ENCODE measurements around the gene CHRM1. TPM values are rescaled to one million over a fixed set of nuclear protein-coding genes. Genes with fewer than 3 reads are reported as not detected.

CHRM1 gene
- total RNA-seq, 1 donor from 2014 or later = 0.10 TPM

DNA sequence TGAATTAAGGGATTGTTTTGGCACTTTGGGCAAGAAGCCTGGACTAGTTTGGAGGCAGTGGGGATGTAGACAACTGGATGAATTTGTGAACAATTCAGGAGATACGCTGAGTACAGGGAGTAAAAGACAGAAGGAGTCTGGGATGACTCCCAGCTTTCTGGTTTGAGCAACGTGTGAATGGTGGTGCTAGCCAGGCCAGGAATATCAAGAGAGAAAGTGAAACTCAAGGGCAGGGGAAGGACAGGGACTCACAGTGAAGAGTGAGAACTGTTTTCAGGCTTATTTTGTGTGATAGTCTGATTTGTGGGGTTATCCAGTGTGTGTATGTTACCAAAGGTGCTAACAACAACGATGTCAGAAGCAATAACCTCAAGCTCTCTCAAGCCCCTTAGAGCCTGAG is 15.9 kb downstream of the CHRM1 start:
- no peak for DNase-seq

GRCh38 chr11:62902932-62903331 is 18.2 kb downstream of the CHRM1 start:
- DNase-seq = no peak

GRCh38 chr11:62898027-62898426 is 23.1 kb downstream of the CHRM1 start:
- DNase-seq = no peak

DNA sequence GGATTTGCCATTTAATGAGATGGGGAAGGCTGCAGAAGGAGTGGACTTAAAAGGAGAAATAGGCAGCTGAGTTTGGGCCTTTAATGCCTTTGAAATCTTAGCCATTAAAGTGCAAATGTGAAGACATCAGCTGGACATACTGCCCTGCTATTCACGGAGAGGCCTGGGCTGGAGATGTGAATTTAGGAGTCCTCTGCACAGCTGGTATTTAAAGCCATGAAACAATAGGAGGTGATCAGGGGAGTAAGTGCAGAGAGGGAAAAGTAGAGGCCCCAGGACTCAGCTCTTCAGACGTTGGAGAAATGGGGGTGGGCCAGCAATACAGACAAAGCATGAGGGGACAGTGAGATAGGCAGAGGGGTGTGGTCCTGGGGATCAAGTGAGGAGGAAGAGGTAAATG is 23.9 kb downstream of the CHRM1 start:
- no peak for DNase-seq

GRCh38 chr11:62896049-62896448 is 25.1 kb downstream of the CHRM1 start:
- DNase-seq = no peak

DNA sequence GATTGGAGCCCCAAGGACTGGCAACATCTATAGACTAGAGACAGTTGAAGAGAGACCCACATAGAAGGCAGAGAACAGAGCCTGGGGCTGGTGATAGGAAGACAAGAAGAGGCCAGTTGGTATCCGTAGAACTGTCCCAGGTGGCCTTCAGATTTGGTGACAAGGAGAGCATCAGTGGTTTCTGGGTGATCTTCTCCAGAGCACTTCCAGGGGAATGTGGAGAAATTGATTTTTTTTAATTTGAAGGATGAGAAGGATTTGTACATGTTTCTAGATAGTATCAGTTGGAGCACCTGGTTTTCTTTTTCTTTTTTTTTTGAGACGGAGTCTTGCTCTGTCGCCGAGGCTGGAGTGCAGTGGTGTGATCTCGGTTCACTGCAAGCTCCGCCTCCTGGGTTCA is 25.7 kb downstream of the CHRM1 start:
- DNase-seq = no peak

DNA sequence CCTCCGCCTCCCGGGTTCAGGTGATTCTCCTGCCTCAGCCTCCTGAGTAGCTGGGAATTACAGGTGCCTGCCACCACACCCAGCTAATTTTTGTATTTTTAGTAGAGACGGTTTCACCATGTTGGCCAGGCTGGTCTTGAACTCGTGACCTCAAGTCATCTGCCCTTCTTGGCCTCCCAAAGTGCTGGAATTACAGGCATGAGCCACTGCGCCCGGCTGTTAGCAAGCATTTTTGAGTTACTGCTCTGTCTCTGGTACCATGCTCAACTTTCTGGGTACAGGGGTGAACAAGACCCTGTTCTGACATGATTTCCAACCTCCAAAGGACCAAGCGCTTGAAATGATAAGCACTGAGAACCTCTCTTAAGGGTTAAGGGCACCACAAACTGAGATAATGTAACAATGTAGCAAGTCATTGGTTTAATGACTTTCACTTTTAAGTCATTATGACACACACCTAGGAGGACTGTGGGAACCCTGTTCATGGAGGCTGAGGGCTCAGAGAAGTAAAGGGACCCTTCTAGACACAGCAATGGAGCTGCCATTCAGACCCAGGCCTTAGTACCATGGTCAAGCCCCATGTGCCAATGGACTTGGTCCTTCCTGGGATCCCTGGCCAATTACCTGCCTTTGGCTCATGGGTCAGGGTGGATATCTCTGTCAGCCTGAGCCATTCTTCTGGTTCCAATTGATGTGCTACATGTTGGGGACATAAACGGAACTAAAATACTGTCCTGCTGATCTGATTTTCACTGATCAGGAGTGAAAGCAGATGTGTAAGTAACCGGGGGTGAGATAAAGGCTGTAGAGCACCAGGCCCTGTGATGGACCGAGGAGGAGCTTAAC is 28.9 kb downstream of the CHRM1 start:
- no peak for DNase-seq

GRCh38 chr11:62889484-62890437 is 31.4 kb downstream of the CHRM1 start:
- peak; percentile 25 for DNase-seq

DNA sequence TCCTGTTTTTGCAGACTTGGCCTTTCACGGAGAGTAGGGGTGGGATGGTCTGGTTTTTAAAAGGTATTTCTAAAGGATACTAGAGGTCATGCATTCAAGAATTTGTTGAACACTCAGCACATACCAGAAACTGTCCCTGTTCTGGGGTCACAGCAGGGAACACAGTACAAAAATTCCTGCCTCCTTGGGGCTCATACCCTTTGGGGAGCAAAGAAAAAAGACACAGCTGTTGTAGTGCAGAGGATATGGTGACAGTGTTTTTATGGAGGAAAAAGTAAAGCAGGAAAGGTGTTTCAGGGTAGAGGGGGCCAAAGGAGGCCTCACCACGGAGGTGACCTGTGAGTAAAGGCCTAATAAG is 32.1 kb downstream of the CHRM1 start:
- DNase-seq = no peak

DNA sequence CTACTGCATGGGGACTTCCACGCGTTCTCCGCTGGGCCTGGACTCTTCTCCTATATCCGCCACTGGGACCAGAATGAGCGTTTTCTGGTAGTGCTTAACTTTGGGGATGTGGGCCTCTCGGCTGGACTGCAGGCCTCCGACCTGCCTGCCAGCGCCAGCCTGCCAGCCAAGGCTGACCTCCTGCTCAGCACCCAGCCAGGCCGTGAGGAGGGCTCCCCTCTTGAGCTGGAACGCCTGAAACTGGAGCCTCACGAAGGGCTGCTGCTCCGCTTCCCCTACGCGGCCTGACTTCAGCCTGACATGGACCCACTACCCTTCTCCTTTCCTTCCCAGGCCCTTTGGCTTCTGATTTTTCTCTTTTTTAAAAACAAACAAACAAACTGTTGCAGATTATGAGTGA is 32.8 kb downstream of the CHRM1 start:
- DNase-seq = no peak

DNA sequence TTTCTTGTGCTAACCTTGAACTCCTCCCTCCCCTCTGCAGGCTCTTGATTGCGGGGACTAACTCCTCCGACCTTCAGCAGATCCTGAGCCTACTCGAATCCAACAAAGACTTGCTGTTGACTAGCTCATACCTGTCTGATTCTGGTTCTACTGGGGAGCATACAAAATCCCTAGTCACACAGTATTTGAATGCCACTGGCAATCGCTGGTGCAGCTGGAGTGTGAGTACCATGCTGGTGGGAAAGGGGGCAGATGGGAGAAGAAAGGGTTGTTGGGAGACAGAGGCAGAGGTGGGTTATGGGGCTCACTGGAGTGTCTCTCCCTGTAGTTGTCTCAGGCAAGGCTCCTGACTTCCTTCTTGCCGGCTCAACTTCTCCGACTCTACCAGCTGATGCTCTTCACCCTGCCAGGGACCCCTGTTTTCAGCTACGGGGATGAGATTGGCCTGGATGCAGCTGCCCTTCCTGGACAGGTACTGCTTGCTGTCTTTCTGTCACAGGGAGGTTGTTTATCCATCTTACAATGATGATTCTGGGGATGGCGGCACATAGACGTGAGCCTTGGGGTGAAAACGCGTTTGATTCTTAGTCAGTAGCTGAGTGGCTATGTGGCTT is 35.9 kb downstream of the CHRM1 start:
- no peak for DNase-seq

GRCh38 chr11:62883673-62884072 is 37.5 kb downstream of the CHRM1 start:
- DNase-seq = no peak

DNA sequence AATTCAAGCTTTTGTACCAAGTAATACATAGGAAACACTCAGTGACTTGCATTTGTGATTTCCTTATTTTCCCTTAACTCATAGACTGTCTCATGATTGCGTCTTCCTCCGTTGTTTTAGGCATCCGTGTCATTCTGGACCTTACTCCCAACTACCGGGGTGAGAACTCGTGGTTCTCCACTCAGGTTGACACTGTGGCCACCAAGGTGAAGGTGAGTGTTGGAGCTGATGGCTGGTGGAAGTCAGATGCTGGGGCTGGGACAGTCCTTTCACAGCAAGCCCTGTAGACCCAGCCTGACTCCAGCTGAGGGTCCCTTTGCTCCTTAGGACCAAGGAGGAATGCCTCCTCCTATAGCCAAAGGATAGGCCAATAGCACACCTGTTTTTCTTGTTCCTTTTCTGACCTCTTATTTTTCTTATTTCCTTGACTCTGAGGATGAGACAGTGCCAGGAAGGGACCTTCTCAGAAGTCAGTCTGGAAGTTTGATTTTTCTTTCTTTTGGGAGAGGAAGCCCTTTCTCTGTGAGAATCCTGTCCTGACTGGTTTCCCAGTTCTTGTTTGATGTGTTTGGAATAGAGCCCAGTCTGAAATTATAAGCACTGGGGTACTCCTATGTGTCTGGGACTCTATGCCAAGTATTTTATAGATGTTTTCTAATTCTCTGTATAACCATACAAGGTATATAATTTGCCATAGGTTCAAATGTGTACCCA is 38.2 kb downstream of the CHRM1 start:
- DNase-seq = no peak

- no peak for DNase-seq
Observed at GRCh38 chr11:62882431-62882749, 38.8 kb downstream of the CHRM1 start.

GRCh38 chr11:62881579-62882430 is 39.4 kb downstream of the CHRM1 start:
- peak; percentile 96 for DNase-seq

DNA sequence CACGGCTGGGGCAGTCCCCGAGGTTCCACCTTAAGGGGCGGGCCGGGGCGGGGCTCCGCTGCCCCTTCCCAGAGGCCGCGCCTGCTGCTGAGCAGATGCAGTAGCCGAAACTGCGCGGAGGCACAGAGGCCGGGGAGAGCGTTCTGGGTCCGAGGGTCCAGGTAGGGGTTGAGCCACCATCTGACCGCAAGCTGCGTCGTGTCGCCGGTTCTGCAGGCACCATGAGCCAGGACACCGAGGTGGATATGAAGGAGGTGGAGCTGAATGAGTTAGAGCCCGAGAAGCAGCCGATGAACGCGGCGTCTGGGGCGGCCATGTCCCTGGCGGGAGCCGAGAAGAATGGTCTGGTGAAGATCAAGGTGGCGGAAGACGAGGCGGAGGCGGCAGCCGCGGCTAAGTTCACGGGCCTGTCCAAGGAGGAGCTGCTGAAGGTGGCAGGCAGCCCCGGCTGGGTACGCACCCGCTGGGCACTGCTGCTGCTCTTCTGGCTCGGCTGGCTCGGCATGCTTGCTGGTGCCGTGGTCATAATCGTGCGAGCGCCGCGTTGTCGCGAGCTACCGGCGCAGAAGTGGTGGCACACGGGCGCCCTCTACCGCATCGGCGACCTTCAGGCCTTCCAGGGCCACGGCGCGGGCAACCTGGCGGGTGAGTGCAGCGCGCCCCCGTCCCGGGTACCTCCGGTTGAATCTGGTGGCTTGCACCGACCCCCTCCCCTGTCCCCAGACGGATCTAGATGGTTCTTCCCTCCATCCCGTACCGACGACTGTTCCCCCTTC is 40.2 kb downstream of the CHRM1 start, which contains the start of gene SLC3A2:
Gene SLC3A2, plus strand, starts transcription at position 94 of the 776 bp plus-strand sequence. Its CDS starts 128 bp downstream, at position 222.
- peak; percentile 94 for DNase-seq

GRCh38 chr11:62880231-62880802 is 40.8 kb downstream of the CHRM1 start:
- DNase-seq = no peak

DNA sequence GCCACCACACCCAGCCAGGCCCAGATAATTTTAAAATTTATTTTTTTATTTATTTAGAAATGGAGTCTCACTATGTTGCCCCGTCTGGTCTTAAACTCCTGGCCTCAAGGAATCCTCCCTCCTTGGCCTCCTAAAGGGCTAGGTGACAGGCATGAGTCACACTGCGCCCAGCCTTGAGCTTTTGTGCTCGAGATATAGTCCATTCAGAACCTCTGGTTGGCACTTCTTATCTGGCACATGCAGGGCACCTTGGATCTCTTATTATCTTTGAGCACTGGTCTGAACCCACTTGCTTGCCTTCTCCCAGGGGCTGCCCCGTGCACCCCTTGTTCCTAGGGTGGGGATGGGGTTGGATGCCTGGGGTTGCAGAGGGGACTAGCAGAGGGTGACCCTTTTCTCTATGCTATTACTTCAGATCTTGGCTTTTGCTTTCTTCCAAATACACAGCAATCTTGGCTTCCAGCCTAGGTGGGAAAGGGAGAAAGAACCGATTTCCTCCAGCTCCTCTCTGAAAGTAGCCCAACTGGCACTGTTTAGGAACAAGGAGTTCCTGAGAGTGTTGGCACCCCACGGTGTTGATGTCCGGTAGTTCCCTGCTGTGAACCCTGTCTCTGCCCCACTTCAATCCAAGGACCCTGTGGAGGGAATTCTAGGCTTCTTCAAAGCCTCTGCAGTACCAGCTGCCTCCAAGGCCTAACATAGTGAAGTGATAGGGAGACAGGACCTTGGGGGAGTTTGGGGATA is 41.8 kb downstream of the CHRM1 start:
- no peak for DNase-seq

GRCh38 chr11:62876712-62877111 is 44.5 kb downstream of the CHRM1 start:
- no peak for DNase-seq

Measured in tongue (tissue), 2 donors.